Measurements from ENCODE around the gene MSS51. TPM values are rescaled to one million over a fixed set of nuclear protein-coding genes. Genes with fewer than 3 reads are reported as not detected.
A peak's percentile ranks its signal among the peaks of the same experiment; 100 is the strongest.

Gene MSS51
- total RNA-seq, 6 experiments from 2014 or later: 0.31 to 0.66 (median 0.50) TPM

GRCh38 chr10:73448384-73448783 lies 15.0 kb upstream of the MSS51 start:
- H3K4me3 Mint-ChIP-seq: no peak overlapping the region
- H3K36me3 Mint-ChIP-seq (ENCODE audit: low read depth): peaks cover 6% of the 10 kb centered on the region
- no peaks in the 10 kb centered on the region; the same call in none of the 2 replicates for H3K27me3 Mint-ChIP-seq (ENCODE audit: insufficient read depth)
- TF ChIP-seq, protein P1, sequence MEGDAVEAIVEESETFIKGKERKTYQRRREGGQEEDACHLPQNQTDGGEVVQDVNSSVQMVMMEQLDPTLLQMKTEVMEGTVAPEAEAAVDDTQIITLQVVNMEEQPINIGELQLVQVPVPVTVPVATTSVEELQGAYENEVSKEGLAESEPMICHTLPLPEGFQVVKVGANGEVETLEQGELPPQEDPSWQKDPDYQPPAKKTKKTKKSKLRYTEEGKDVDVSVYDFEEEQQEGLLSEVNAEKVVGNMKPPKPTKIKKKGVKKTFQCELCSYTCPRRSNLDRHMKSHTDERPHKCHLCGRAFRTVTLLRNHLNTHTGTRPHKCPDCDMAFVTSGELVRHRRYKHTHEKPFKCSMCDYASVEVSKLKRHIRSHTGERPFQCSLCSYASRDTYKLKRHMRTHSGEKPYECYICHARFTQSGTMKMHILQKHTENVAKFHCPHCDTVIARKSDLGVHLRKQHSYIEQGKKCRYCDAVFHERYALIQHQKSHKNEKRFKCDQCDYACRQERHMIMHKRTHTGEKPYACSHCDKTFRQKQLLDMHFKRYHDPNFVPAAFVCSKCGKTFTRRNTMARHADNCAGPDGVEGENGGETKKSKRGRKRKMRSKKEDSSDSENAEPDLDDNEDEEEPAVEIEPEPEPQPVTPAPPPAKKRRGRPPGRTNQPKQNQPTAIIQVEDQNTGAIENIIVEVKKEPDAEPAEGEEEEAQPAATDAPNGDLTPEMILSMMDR (IDR thresholded peaks at IDR 0.05): no peak
- no peaks in the 10 kb centered on the region for H3K4me1 Mint-ChIP-seq (ENCODE audit: low read depth)
- no peak for DNase-seq
- no peak overlapping the region for H3K27ac Mint-ChIP-seq
- H3K9me3 Mint-ChIP-seq: no peaks in the 10 kb centered on the region

GRCh38 chr10:73446926-73447325 lies 13.6 kb upstream of the MSS51 start:
- Mint-ChIP-seq H3K36me3 (ENCODE audit: low read depth) (peaks cover 6% of the 10 kb centered on the region), H3K4me1 (ENCODE audit: low read depth) (no peaks in the 10 kb centered on the region), H3K27ac (no peak overlapping the region), H3K27me3 (ENCODE audit: insufficient read depth) (no peaks in the 10 kb centered on the region; the same call in none of the 2 replicates), H3K4me3 (no peak overlapping the region), H3K9me3 (no peaks in the 10 kb centered on the region)
- DNase-seq: no peak
- TF ChIP-seq, protein P1 (IDR thresholded peaks at IDR 0.05): no peak

GRCh38 chr10:73444457-73444856 lies 11.1 kb upstream of the MSS51 start:
- no peak for DNase-seq
- H3K27me3 Mint-ChIP-seq (ENCODE audit: insufficient read depth): no peaks in the 10 kb centered on the region; the same call in 1 of the 2 replicates
- H3K27ac Mint-ChIP-seq: no peak overlapping the region

GRCh38 chr10:73439605-73440312 lies 6.4 kb upstream of the MSS51 start:
- Mint-ChIP-seq H3K27ac (peak overlapping the region; percentile 84), H3K4me1 (ENCODE audit: low read depth) (peaks cover 33% of the 10 kb centered on the region), H3K27me3 (ENCODE audit: insufficient read depth) (no peaks in the 10 kb centered on the region), H3K4me3 (peak overlapping the region; percentile 41), H3K36me3 (ENCODE audit: low read depth) (no peaks in the 10 kb centered on the region), H3K9me3 (no peaks in the 10 kb centered on the region)
- peak; percentile 65 for DNase-seq
- TF ChIP-seq, protein P1 (IDR thresholded peaks at IDR 0.05): no peak

More at GRCh38 chr10:73444457-73444856, 11.1 kb upstream of the MSS51 start:
- TF ChIP-seq, protein P1 (IDR thresholded peaks at IDR 0.05): no peak
- Mint-ChIP-seq H3K36me3 (ENCODE audit: low read depth) (peaks cover 6% of the 10 kb centered on the region), H3K4me3 (no peak overlapping the region), H3K9me3 (no peaks in the 10 kb centered on the region), H3K4me1 (ENCODE audit: low read depth) (peaks cover 21% of the 10 kb centered on the region)

- Mint-ChIP-seq H3K27ac (peak overlapping the region; percentile 84), H3K9me3 (no peaks in the 10 kb centered on the region), H3K4me1 (ENCODE audit: low read depth) (peaks cover 33% of the 10 kb centered on the region), H3K36me3 (ENCODE audit: low read depth) (no peaks in the 10 kb centered on the region), H3K4me3 (peak overlapping the region; percentile 41), H3K27me3 (ENCODE audit: insufficient read depth) (no peaks in the 10 kb centered on the region)
- DNase-seq: peak; percentile 43
- TF ChIP-seq, protein P1 (IDR thresholded peaks at IDR 0.05): no peak
Observed at GRCh38 chr10:73439055-73439454, 5.7 kb upstream of the MSS51 start.
